Measurements from ENCODE around the gene FBXO15.
A peak's percentile ranks its signal among the peaks of the same experiment; 100 is the strongest.

FBXO15 gene

GRCh38 chr18:74110149-74110548 lies 37.5 kb downstream of the FBXO15 start:
- no peak for DNase-seq

DNA sequence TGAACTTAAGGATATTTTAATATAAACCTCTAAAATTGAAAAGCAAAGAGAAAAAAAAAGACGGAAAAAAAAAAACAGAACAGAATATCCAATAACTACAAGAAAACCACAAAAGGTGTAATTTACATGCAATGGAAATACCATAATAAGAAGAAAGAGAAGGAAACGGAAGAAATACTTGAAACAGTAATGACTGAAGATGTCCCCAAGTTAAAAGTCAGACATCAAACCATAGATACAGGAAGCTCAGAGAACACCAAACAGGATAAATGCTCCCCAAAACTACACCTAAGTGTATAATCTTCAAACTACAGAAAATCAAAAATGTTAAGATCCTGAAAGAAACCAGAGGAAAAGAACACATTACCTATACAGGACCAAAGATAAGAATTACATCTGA lies 39.2 kb downstream of the FBXO15 start:
- DNase-seq = no peak

DNA sequence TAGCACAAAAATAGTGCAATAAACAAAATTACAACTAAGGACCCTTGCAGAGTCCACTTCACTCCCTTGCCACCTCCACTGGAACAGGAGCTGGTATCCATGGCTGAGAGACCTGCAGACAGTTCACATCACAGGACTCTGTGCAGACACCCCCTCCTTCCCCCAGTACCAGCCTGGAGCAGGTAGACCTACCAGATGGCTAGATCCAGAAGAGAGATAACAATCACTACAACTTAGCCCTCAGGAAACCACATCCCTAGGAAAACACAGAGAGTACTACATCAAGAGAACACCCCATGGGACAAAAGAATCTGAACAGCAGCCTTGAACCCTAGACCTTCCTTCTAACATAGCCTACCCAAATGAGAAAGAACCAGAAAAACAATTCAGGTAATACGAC lies 49.8 kb downstream of the FBXO15 start:
- no peak for DNase-seq

GRCh38 chr18:74092922-74093321 lies 54.7 kb downstream of the FBXO15 start:
- no peak for DNase-seq

DNA sequence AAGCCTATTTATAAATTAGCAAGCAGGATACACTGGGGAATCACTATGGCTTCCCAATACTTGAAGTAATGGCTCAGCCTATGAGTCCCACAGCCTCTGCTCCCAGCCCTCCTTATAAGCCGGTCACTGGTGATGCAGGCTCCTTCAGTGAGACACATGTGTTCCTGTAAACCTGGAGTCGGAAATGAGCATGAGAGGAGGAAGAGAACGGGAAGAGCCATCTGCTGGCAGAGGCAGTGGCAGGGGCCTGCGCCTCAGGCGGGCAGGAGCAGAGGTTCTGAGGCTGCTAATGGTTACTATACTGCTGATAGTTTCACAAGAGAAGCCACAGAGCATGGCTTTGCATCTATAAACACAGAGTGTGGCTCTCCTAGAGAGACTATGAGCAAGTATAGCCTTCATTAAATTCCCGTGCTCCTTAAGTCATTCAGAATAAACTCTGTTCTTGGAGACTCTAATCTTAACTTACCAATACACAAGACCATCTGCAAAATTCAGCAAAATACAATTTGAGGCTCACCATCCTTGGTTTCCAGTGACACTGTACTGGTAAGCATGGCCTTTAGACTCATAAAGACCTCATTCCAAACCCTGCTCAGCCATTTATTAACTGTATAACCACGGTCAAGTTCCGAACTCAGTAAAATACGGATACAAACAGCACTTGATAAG lies 63.3 kb downstream of the FBXO15 start:
- no peak for DNase-seq

DNA sequence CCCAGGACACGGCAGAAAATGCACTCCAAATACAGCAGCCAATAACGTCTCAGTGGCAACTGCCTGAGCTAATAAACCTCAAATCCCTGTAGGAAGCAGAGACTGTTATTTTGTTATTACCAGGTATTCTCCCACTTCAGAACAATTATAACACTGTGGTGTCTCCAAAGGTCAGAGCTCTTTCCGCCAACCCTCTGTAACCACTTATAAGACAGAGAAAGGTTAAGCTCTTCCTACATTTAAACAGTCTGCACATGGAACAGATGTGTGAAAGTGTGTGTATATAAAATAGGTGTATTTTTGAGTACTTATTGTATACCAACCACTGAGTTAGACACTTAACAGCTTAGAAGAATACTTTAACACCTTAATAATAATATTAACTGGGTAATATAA lies 64.1 kb downstream of the FBXO15 start:
- DNase-seq = no peak

GRCh38 chr18:74082742-74083556 lies 64.7 kb downstream of the FBXO15 start:
- no peak for DNase-seq

DNA sequence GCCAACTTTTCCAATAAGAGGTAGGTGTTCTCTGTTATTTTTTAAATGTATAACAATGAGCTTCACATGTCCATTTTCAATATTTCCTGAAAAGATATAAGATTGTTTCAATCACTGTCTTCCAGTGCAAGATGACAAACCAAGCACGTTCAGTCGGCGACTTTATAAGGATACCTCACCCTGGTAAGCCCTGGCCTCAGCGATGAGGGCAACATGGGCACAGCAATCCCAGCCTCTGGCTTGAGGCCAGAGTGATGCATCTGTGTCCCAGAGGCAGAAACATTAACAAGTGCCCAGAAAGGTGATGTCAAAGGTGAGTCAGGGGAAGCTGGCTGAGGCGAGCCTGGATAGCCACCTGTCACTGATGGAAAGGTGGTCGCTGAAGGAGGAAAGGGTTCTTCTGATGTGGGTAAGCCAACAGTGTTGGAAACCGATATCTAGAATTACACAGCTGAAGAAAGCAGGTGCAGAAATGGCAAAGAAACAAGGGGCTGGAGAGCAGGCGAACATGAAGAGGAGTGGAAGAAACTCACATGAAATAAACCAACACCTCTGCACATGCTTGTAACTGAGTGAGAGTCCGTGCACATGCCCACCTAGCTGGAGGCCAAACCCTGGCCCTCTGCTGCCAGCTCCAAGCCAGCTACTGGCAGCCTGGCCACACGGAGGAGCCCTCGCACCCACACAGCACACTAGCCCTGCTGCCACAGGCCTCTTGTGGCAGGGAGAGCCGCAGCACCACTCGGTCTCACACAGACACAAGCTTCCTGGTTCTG lies 65.5 kb downstream of the FBXO15 start:
- peak; percentile 9 to 46 for DNase-seq

- no peak for DNase-seq
Measured at GRCh38 chr18:74078257-74078656, 69.4 kb downstream of the FBXO15 start.

DNA sequence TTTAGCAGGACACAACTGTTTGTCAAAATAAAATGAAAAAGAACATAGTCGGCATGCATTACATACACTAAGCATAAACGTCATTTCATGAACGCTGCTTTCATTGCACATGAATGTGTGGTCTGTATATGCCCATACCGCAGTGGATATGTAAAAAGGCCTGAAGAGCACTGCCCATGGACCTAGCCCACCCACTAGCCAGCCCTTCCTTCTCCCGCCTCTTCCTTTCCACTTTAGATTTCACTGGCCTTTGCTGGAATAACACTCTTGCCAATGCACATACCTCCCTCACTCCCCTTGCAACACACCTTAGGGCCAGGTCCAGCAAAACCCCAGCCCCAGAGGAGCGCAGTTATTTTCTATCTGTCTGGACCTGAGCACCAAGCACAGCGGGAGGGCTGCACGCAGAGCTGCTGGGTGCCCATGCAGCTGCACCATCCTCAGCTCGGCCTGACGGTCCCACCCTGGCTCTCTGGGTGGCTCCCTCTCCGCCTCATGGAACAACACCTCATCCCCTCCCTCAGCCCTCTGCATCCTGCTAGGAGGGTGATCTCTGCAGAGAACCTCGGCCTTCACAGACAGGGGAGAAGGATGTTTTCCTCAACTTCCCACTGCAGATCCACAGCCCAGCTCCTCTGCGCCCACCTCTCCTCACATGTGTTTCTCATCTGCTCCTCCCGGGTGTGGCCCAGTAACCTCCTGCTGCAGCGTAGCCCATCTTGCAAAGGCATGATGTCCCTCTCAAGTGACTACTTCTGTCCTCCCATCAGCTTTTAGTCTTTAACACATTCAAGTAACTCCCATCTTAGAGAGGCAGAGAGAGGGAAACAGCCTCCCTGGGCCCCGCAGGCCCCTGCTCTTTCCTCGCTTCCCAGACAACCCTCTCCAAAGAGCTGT lies 72.7 kb downstream of the FBXO15 start:
- DNase-seq = no peak

DNA sequence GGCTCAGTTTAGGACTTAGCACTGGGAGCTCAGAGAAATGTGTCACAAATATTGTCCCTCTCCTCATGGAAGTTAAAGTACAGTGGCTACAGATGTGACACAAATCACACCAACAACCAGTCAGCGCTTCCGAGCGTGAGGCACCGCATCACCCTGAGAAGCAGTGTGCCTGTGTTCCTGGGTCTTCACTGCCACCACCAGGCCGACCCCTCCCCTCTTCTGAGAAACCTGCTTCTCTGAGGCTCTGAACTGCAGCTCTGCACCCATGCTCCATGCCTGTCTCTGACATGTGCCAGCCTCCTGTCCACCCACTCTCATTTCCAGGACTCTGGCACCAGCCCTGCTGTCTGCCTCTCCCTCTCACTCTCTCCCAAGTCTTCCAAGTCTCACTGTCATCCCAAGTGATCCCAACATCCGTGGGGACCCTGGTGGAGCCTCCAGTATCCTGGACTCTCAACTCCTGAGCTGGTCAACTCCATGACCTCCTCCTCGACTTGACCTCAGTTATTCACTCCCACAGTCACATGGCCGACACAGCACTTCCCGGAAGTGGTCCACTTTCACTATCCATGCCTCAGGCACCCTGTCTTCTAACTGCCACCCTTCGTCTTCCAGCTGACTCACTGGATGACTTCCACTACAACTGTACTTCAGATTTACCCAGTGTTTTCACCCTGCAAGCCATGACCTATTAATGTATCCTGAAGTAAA lies 73.5 kb downstream of the FBXO15 start:
- DNase-seq = no peak

DNA sequence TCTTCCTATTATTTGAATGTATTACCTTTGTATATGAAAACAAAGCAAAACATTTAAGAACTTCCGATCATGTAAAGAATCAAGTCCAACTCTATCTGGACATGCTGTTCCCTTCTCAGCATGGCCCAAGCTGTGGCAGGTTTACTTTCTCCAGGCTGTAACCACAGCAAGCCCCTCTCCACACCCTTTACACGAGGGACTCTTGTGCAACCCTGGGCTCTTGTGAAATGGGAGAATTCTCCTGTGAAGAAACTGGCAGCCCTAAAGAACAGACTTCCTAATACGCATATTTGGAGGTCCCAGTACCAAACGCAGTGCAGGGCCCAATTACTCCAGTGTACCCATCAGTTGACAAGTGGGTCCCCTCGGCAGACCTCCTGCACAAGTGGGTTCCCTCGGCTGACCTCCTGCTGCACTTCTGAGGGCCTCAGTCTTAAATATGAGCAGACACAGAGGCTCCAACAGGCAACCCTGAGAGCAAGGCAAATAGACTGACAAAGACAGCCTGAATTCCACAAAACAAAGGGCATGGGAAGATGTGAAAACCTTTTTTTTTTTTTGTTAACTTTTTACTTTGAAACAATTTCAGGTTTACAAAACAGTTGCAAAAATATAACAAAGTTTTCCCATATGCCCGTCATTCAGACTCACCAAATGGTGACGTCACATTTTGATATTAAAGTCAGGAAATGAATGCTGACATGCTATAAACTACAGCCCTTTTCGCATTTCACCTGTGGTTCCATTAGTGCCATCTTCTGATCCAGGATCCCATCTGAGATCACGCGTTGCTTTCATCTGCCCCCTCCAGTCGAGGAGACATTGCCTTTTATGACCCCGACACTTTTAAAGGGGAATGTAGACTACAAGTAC lies 78.2 kb downstream of the FBXO15 start:
- DNase-seq = no peak

GRCh38 chr18:74068296-74068695 lies 79.3 kb downstream of the FBXO15 start:
- DNase-seq = no peak

DNA sequence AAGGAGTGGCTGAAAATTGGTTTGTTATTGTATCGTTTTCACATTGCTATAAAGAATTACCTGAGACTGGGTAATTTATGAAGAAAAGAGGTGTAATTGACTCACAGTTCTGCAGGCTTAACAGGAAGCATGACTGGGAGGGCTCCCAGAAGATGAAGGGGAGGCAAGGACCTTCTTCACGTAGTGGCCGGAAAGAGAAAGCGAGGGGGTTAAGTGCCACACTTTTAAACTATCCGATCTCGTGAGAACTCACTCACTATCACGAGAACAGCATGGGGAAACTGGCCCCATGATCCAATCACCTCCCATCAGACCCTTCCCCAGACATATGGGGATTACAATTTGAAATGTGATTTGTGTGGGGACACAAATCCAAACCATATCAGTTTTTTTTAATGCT lies 81.6 kb downstream of the FBXO15 start:
- no peak for DNase-seq

- no peak for DNase-seq
Measured at GRCh38 chr18:74065366-74065765, 82.3 kb downstream of the FBXO15 start.

- DNase-seq = no peak
Measured at GRCh38 chr18:74064510-74064909, 83.1 kb downstream of the FBXO15 start.

GRCh38 chr18:74063557-74063956 lies 84.1 kb downstream of the FBXO15 start:
- DNase-seq = no peak

DNA sequence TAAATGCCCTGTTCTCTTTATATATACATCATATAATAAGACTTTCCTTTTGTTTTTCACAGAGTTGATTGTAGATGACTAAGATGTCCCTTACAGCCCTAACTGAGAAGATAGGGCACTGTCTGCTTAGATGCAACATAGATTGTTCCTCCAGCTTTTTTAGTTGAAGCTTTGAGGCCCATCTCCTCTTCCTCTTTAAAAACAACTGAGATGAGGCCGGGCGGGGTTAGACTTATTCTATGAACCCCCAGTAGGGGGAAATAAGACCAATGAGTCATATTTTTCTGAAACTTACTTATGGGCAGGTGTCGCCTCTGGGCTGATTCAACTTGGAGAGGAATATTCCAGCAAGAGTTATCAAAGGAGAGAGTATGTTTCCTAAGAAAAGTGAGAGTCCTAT lies 84.6 kb downstream of the FBXO15 start:
- DNase-seq = no peak

- DNase-seq = no peak
Measured at GRCh38 chr18:74062037-74062436, 85.6 kb downstream of the FBXO15 start.

GRCh38 chr18:74060579-74060978 lies 87.1 kb downstream of the FBXO15 start:
- DNase-seq = no peak

DNA sequence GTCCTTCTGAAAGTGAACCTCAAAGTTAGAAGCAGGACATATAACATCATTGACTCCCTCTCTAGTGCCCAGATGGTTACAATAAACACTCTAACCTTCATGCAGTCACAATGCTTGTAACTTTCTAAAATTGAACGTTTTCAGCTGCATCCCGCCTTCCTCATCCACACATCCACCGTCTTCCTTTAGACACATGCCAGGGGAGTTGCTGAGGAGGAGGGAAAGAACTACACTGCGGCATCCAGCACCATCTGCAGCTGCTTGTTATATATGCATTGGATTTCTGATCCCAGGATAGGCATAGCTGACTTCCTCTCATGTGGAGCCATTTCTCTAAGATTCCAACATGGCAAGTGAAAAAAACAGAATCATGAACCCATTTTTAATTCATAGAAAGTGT lies 96.8 kb downstream of the FBXO15 start:
- no peak for DNase-seq

Measured in NCI-H1930 (cell line).